NCI-H1048 (cell line): ENCODE measurements around the gene CAGE1.
"Not testable (repeated sequence)": the region's sequence is repeated elsewhere in the genome, so short reads cannot be mapped to it uniquely, and the experiment has no call there.

Experiments used
- DNase-seq: peaks from one replicate; lab custom pipeline; 2025; lab: John Stamatoyannopoulos, UW

CAGE1 gene

GRCh38 chr6:7409740-7410139 lies 20.2 kb upstream of the CAGE1 start:
- no peak for DNase-seq

- DNase-seq = no peak
These were observed 17.2 kb upstream of the CAGE1 start for GRCh38 chr6:7406743-7407142.

GRCh38 chr6:7404546-7404945 lies 15.0 kb upstream of the CAGE1 start:
- DNase-seq = no peak

- DNase-seq = no peak
These were observed 13.2 kb upstream of the CAGE1 start for GRCh38 chr6:7402716-7403115.

GRCh38 chr6:7401075-7401474 lies 11.5 kb upstream of the CAGE1 start:
- DNase-seq = no peak

- no peak for DNase-seq
These were observed 2.9 kb upstream of the CAGE1 start for GRCh38 chr6:7392402-7392801.

GRCh38 chr6:7391151-7391550 lies 1.6 kb upstream of the CAGE1 start:
- DNase-seq = no peak

GRCh38 chr6:7390226-7390878 lies 810 bp upstream of the CAGE1 start:
- no peak for DNase-seq

- peak; percentile 26 for DNase-seq
These were observed 436 bp downstream of the CAGE1 start for GRCh38 chr6:7389162-7389450.

- no peak for DNase-seq
These were observed 8.4 kb downstream of the CAGE1 start for GRCh38 chr6:7381092-7381491.

- no peak for DNase-seq
These were observed 10.8 kb downstream of the CAGE1 start for GRCh38 chr6:7378740-7379139.

GRCh38 chr6:7377961-7378360 lies 11.6 kb downstream of the CAGE1 start:
- no peak for DNase-seq

GRCh38 chr6:7373739-7374138 lies 15.8 kb downstream of the CAGE1 start:
- no peak for DNase-seq

- DNase-seq = no peak
These were observed 22.1 kb downstream of the CAGE1 start for GRCh38 chr6:7367408-7367807.

- not testable (repeated sequence) for DNase-seq
These were observed 37.6 kb downstream of the CAGE1 start for GRCh38 chr6:7351916-7352315.

GRCh38 chr6:7350591-7350990 lies 39.0 kb downstream of the CAGE1 start:
- DNase-seq = not testable (repeated sequence)

GRCh38 chr6:7347551-7347997 lies 42.0 kb downstream of the CAGE1 start:
- not testable (repeated sequence) for DNase-seq

GRCh38 chr6:7344773-7345450 lies 44.6 kb downstream of the CAGE1 start:
- DNase-seq = not testable (repeated sequence)

- no peak for DNase-seq
These were observed 45.7 kb downstream of the CAGE1 start for GRCh38 chr6:7343546-7344475.

- no peak for DNase-seq
These were observed 47.4 kb downstream of the CAGE1 start for GRCh38 chr6:7341989-7342742.

- no peak for DNase-seq
These were observed 48.3 kb downstream of the CAGE1 start for GRCh38 chr6:7341271-7341670.
